ENCODE measurements around the gene BCAS3. TPM values are rescaled to one million over a fixed set of nuclear protein-coding genes. Genes with fewer than 3 reads are reported as not detected.

Gene BCAS3
- total RNA-seq, 1 experiment from 2014 or later = 26.3 TPM

DNA sequence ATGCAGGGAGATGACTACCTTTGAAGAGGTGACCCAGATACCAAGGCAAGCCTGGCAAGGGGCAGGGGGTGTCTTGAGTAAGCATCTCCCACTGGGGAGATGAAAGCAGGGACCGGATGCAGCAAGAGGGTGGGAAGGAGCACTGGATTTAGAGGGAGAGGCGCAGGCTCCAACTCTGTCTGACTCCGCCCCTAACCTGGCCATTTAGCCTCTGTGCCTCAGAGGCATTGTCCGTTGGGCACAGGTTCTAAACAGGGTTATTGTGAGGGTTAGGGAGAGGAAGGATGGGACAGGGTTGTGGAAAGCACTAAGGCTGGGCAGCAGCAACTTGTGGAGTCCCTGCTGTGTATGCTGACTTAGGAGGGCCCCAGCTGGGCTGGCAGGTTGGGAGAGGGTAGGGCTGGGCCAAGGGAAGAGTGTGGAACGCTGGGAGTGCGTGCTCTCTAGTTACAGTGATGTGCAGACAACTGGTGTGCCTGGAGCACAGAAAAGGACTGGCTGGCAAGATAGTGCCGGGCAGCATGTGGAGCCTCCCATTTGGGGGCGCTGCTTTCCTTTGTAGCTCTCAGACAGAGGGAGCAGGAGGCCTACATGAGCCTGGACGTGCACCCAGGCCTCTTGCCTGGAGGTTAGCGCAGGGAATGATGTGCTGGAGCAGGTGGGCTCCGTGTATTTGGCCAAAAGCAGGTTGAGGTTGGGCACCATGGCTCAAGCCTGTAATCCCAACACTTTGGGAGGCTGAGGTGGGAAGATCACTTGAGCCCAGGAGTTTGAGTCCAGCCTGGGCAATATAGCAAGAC lies 748.2 kb downstream of the BCAS3 start:
- CTCF ChIA-PET = interaction anchor here (0.6 to 2.7 kb wide), 5 partner anchors 12 to 411 kb away, joined by 3 to 17 read pairs (median 10); no protein-coding TSS in a partner anchor

More for the DNA sequence above, 748.2 kb downstream of the BCAS3 start:
- Histone ChIP-seq H3K4me1 (ENCODE audit: control insufficient read depth in 1 of 2, insufficient read depth in 2 of 2, low read length in 2 of 2) (peaks cover 35 to 40% of the 10 kb centered on the region in 2 experiments), H3K27ac (ENCODE audit: low read depth, low read length) (peak overlapping the region; percentile 89), H3K9ac (ENCODE audit: low read length) (peak overlapping the region; percentile 32), H3K9me3 (ENCODE audit: control insufficient read depth in 1 of 2, insufficient read depth in 1 of 2, low read depth in 1 of 2, low read length in 2 of 2) (peaks cover 0 to 6% of the 10 kb centered on the region in 2 experiments; a peak in 1 of 4 replicates), H3K9me2 (ENCODE audit: insufficient read depth) (no peaks in the 10 kb centered on the region), H2AFZ (ENCODE audit: low read depth, low read length, poor library complexity, severe bottlenecking) (no peak overlapping the region), H3K4me3 (replicated peaks in 1 of 2; ENCODE audit: low read depth in 1 of 2, low read length in 2 of 2) (no peak overlapping the region), H3K27me3 (ENCODE audit: insufficient read depth, low read length) (no peaks in the 10 kb centered on the region), H3K4me2 (ENCODE audit: low read length) (peak overlapping the region; percentile 44), H3K79me2 (ENCODE audit: insufficient read depth, low read length) (no peaks in the 10 kb centered on the region), H3K36me3 (ENCODE audit: control insufficient read depth in 1 of 2, insufficient read depth in 2 of 2, low read length in 2 of 2) (no peaks in the 10 kb centered on the region), H4K20me1 (ENCODE audit: insufficient read depth) (no peaks in the 10 kb centered on the region)
- TF ChIP-seq, protein P1, sequence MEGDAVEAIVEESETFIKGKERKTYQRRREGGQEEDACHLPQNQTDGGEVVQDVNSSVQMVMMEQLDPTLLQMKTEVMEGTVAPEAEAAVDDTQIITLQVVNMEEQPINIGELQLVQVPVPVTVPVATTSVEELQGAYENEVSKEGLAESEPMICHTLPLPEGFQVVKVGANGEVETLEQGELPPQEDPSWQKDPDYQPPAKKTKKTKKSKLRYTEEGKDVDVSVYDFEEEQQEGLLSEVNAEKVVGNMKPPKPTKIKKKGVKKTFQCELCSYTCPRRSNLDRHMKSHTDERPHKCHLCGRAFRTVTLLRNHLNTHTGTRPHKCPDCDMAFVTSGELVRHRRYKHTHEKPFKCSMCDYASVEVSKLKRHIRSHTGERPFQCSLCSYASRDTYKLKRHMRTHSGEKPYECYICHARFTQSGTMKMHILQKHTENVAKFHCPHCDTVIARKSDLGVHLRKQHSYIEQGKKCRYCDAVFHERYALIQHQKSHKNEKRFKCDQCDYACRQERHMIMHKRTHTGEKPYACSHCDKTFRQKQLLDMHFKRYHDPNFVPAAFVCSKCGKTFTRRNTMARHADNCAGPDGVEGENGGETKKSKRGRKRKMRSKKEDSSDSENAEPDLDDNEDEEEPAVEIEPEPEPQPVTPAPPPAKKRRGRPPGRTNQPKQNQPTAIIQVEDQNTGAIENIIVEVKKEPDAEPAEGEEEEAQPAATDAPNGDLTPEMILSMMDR (IDR thresholded peaks at IDR 0.05 in 2 of 3, conservative IDR thresholded peaks at IDR 0.05 in 1 of 3; ENCODE audit: borderline replicate concordance in 1 of 3, insufficient read depth in 1 of 3, low read depth in 2 of 3, low read length in 2 of 3) = peak; percentile 58 to 86 (median 64)
- TF ChIP-seq CBX3 (IDR thresholded peaks at IDR 0.05; ENCODE audit: low read depth) (peak; percentile 48; the same call in 1 of the 2 replicates), ZNF274 (IDR thresholded peaks at IDR 0.05; ENCODE audit: low read depth, low read length) (no peak), RAD21 (IDR thresholded peaks at IDR 0.05; ENCODE audit: low read depth) (peak; percentile 92), POLR2A (IDR thresholded peaks at IDR 0.05; ENCODE audit: borderline replicate concordance, extremely low read depth, insufficient read depth, insufficient read length) (no peak), ZFX (IDR thresholded peaks at IDR 0.05) (peak; percentile 40; the same call in 1 of the 2 replicates)
- TF ChIP-seq, protein P2, sequence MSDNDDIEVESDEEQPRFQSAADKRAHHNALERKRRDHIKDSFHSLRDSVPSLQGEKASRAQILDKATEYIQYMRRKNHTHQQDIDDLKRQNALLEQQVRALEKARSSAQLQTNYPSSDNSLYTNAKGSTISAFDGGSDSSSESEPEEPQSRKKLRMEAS (IDR thresholded peaks at IDR 0.05) = peak; percentile 24; the same call in 1 of the 2 replicates
- intact Hi-C loops (cut with micrococcal nuclease) = loop anchor here (2.0 kb wide), 2 partner anchors 69 to 125 kb away; no protein-coding TSS in a partner anchor
- ChIA-PET RAD21 (ENCODE audit: low non-redundant PET in 1 of 2, low total read pairs in 2 of 2, uncharacterized antibody in 2 of 2, unreplicated experiment in 2 of 2) (no interaction called here), POLR2A (no interaction called here)
- peak; percentile 72 for ATAC-seq
- BruUV-seq (replicated peaks) = no TSS peak
- DNase-seq (ENCODE audit: low read depth, low spot score) = peak; percentile 63

Data from HCT116 (cell line).